Measurements from ENCODE around the gene HS6ST3. TPM values are rescaled to one million over a fixed set of nuclear protein-coding genes. Genes with fewer than 3 reads are reported as not detected.

HS6ST3 gene
- total and polyA plus RNA-seq, 9 of the 15 experiments (the other 6 are each of a cell fraction or from before 2014, with no cell fraction given): not detected

GRCh38 chr13:96771486-96772367, 681.8 kb downstream of the HS6ST3 start:
- ChIA-PET POLR2A (no interaction called here), CTCF (ENCODE audit: low intra/inter-chr PET ratio) (no interaction called here)
- H3K27me3 ChIP-seq (ENCODE audit: control insufficient read depth in 2 of 2, insufficient read depth in 2 of 2, low read length in 2 of 2): no peaks in the 10 kb centered on the region
- no peak for DNase-seq (ENCODE audit: extremely low read depth in 1 of 4, low spot score in 3 of 4)
- no peaks in the 10 kb centered on the region for H3K36me3 ChIP-seq (ENCODE audit: control insufficient read depth, insufficient read depth, low read length)
- in situ Hi-C loops (cut with MboI): no loop called here
- H3K27ac ChIP-seq (ENCODE audit: extremely low read depth, low read depth, low read length): no peak overlapping the region
- 2% methylated on average over 6 of the region's 6 CpGs for WGBS (ENCODE audit: insufficient coverage, low coverage, missing lambda C conversion rate)
- no peak for FAIRE-seq
- H3K4me1 ChIP-seq (replicated peaks in 1 of 2; ENCODE audit: control insufficient read depth in 2 of 2, insufficient read depth in 2 of 2, low read length in 2 of 2): no peaks in the 10 kb centered on the region
- H3K79me2 ChIP-seq (ENCODE audit: control insufficient read depth, insufficient read depth, low read length): no peaks in the 10 kb centered on the region
- H3K9me1 ChIP-seq (ENCODE audit: control insufficient read depth, insufficient read depth, low read length): no peaks in the 10 kb centered on the region
- no peak overlapping the region for H3K4me2 ChIP-seq (ENCODE audit: insufficient read depth, low read length)
- H3K4me3 ChIP-seq: no peak overlapping the region
- intact Hi-C loops (cut with micrococcal nuclease): no loop called here
- H2AFZ ChIP-seq (ENCODE audit: low read depth, low read length): no peak overlapping the region
- no peak overlapping the region for H3K9ac ChIP-seq (ENCODE audit: insufficient read depth in 1 of 2, low read depth in 2 of 2, low read length in 2 of 2)
- H3K9me3 ChIP-seq (replicated peaks; ENCODE audit: control insufficient read depth, insufficient read depth, low read depth, low read length): no peaks in the 10 kb centered on the region
- no peaks in the 10 kb centered on the region for H4K20me1 ChIP-seq (replicated peaks; ENCODE audit: control insufficient read depth, insufficient read depth, low read length)
- no peak for ATAC-seq
- BruUV-seq (replicated peaks): no TSS peak
- peak; percentile 19 to 80; a peak in 2 of 4 replicates for TF ChIP-seq TRIM24 (IDR thresholded peaks at IDR 0.05)
- TF ChIP-seq ZNF592 (IDR thresholded peaks at IDR 0.05): no peak
- no peak for TF ChIP-seq NCOA1 (IDR thresholded peaks at IDR 0.05; ENCODE audit: low read depth)
- peak; percentile 39; the same call in 1 of the 2 replicates for TF ChIP-seq ZNF175 (CRISPR knock-in tag; IDR thresholded peaks at IDR 0.05; ENCODE audit: low read depth)
- TF ChIP-seq CREB1 (IDR thresholded peaks at IDR 0.05): no peak
- no peak for TF ChIP-seq CREB1 (CRISPR knock-in tag; IDR thresholded peaks at IDR 0.05)
- no peak for TF ChIP-seq ARID3B (CRISPR knock-in tag; IDR thresholded peaks at IDR 0.05; ENCODE audit: borderline replicate concordance)
- no peak for TF ChIP-seq E2F8 (IDR thresholded peaks at IDR 0.05; ENCODE audit: low read depth, partially characterized antibody)
- no peak for TF ChIP-seq NR4A1 (CRISPR knock-in tag; IDR thresholded peaks at IDR 0.05)
- no peak for TF ChIP-seq NR4A1 (tag; IDR thresholded peaks at IDR 0.05)
- TF ChIP-seq ZNF41 (CRISPR knock-in tag; conservative IDR thresholded peaks at IDR 0.05): no peak
- peak; percentile 57 for TF ChIP-seq ZNF766 (CRISPR knock-in tag; conservative IDR thresholded peaks at IDR 0.05)
- TF ChIP-seq SRSF7 (optimal IDR thresholded peaks at IDR 0.05; ENCODE audit: low read depth, low read length): no peak
- TF ChIP-seq SPI1 (IDR thresholded peaks at IDR 0.05; ENCODE audit: borderline replicate concordance, low read depth, low read length): peak; percentile 79; the same call in 1 of the 2 replicates
